GM19324 (cell line): ENCODE data around the gene MRPS24.

Experiments used
- ATAC-seq: cut with Tn5 transposase; IDR thresholded peaks from one replicate; pipeline ENCODE4 v1.9.1; 2021; ENCODE audit warnings: mild to moderate bottlenecking, moderate library complexity; ENCODE audit not compliant: unreplicated experiment, low FRiP score

MRPS24 gene

GRCh38 chr7:43877968-43878864 is 8.9 kb upstream of the MRPS24 start:
- no peak for ATAC-seq

GRCh38 chr7:43876976-43877745 is 7.8 kb upstream of the MRPS24 start:
- no peak for ATAC-seq

- ATAC-seq: no peak
These were observed 6.9 kb upstream of the MRPS24 start for GRCh38 chr7:43876241-43876640.

- no peak for ATAC-seq
These were observed 4.0 kb upstream of the MRPS24 start for GRCh38 chr7:43873300-43873699.

- no peak for ATAC-seq
These were observed 3.2 kb upstream of the MRPS24 start for GRCh38 chr7:43872406-43873110.

- ATAC-seq: no peak
These were observed 1.7 kb upstream of the MRPS24 start for GRCh38 chr7:43871064-43871463.

- no peak for ATAC-seq
These were observed 999 bp upstream of the MRPS24 start for GRCh38 chr7:43870316-43870715.

GRCh38 chr7:43869867-43870240 is 537 bp upstream of the MRPS24 start:
- ATAC-seq: no peak

GRCh38 chr7:43868681-43869005 is 674 bp downstream of the MRPS24 start:
- ATAC-seq: no peak

GRCh38 chr7:43868181-43868580 is 1.1 kb downstream of the MRPS24 start:
- ATAC-seq: no peak

GRCh38 chr7:43865277-43865676 is 4.0 kb downstream of the MRPS24 start:
- no peak for ATAC-seq

- ATAC-seq: no peak
These were observed 5.2 kb downstream of the MRPS24 start for GRCh38 chr7:43864126-43864525.

GRCh38 chr7:43856996-43857395 is 12.3 kb downstream of the MRPS24 start:
- no peak for ATAC-seq

- no peak for ATAC-seq
These were observed 13.0 kb downstream of the MRPS24 start for GRCh38 chr7:43856316-43856715.

GRCh38 chr7:43855176-43855575 is 14.1 kb downstream of the MRPS24 start:
- no peak for ATAC-seq

GRCh38 chr7:43851805-43852204 is 17.5 kb downstream of the MRPS24 start:
- no peak for ATAC-seq

- ATAC-seq: no peak
These were observed 18.8 kb downstream of the MRPS24 start for GRCh38 chr7:43850348-43851116.

GRCh38 chr7:43849047-43849446 is 20.3 kb downstream of the MRPS24 start:
- ATAC-seq: no peak

- ATAC-seq: no peak
These were observed 21.8 kb downstream of the MRPS24 start for GRCh38 chr7:43847496-43847895.

- ATAC-seq: no peak
These were observed 24.7 kb downstream of the MRPS24 start for GRCh38 chr7:43844662-43845061.

GRCh38 chr7:43844257-43844656 is 25.1 kb downstream of the MRPS24 start:
- no peak for ATAC-seq
